Gastroesophageal sphincter (tissue), 4 donors: ENCODE data around the gene MAN2B1. TPM values are rescaled to one million over a fixed set of nuclear protein-coding genes. Genes with fewer than 3 reads are reported as not detected.

ENCODE experiments used
- ATAC-seq: fragments of 150-250 bp; one replicate; pipeline ENCODE4 v1.9.1; 2016; ENCODE audit warnings: mild to moderate bottlenecking, moderate library complexity
- H3K27ac ChIP-seq, 4 donors: fragments of 200-600 bp; sonication (generic) in 3 of 4; 1 replicate in 3 of 4; 2 replicates in 1 of 4; pipeline ENCODE4 v1.5.1; 2016 to 2019
- H3K27me3 ChIP-seq: fragments of 200-600 bp; sonication (generic); one replicate; pipeline ENCODE4 v1.5.1; 2019
- H3K36me3 ChIP-seq, 2 donors: fragments of 200-600 bp; sonication (generic); one replicate each; pipeline ENCODE4 v1.5.1; 2019; ENCODE audit warnings: control low read depth in 1 of 2
- H3K4me1 ChIP-seq, 3 donors: fragments of 200-600 bp; sonication (generic); 1 replicate in 2 of 3; 2 replicates in 1 of 3; pipeline ENCODE4 v1.5.1; 2016 to 2019; ENCODE audit warnings: control low read depth in 2 of 3
- H3K4me3 ChIP-seq, 2 donors: fragments of 200-600 bp; sonication (generic); one replicate each; pipeline ENCODE4 v1.5.1; 2019; ENCODE audit warnings: mild to moderate bottlenecking in 1 of 2, moderate library complexity in 1 of 2
- H3K9me3 ChIP-seq, 3 donors: fragments of 200-600 bp; sonication (generic); one replicate each; pipeline ENCODE4 v1.5.1; 2017 to 2019; ENCODE audit warnings: control low read depth in 2 of 3
- CTCF ChIP-seq, 4 experiments: fragments of 200-600 bp in 2 of 4; fragments of 450-650 bp in 2 of 4; sonication (generic) in 1 of 4; IDR thresholded peaks; one replicate each; pipeline ENCODE4 v1.5.1; 2017 to 2019; ENCODE audit warnings: antibody characterized with exemption in 4 of 4, mild to moderate bottlenecking in 2 of 4, moderate library complexity in 2 of 4
- EP300 ChIP-seq: sonication (generic); formaldehyde crosslinking; IDR thresholded peaks from one replicate; pipeline ENCODE4 v1.6.1; 2017; ENCODE audit warnings: antibody characterized with exemption, mild to moderate bottlenecking
- POLR2A ChIP-seq, 2 donors: fragments of 450-650 bp; IDR thresholded peaks; one replicate each; pipeline ENCODE4 v1.6.1; 2017; ENCODE audit warnings: antibody characterized with exemption in 2 of 2, mild to moderate bottlenecking in 2 of 2, moderate library complexity in 1 of 2
- POLR2AphosphoS5 ChIP-seq: sonication (generic); formaldehyde crosslinking; IDR thresholded peaks from one replicate; pipeline ENCODE4 v1.6.1; 2017; ENCODE audit warnings: antibody characterized with exemption
- WGBS, 2 donors: methylation state at CpG; one replicate each; pipeline ENCODE4 v1.1.5; 2018; ENCODE audit warnings: low coverage in 1 of 2; 5-methylcytosine and 5-hydroxymethylcytosine counted together
- total RNA-seq, 4 donors: library from RNA; depleted of rRNA; stranded (reverse); fragments of >200 nt; gene quantifications; one replicate each; pipeline ENCODE4 v1.1.0, GENCODE V29; 2016

Gene MAN2B1
- total RNA-seq, 4 donors from 2014 or later = 61.3 to 98.1 (median 70.8) TPM

DNA sequence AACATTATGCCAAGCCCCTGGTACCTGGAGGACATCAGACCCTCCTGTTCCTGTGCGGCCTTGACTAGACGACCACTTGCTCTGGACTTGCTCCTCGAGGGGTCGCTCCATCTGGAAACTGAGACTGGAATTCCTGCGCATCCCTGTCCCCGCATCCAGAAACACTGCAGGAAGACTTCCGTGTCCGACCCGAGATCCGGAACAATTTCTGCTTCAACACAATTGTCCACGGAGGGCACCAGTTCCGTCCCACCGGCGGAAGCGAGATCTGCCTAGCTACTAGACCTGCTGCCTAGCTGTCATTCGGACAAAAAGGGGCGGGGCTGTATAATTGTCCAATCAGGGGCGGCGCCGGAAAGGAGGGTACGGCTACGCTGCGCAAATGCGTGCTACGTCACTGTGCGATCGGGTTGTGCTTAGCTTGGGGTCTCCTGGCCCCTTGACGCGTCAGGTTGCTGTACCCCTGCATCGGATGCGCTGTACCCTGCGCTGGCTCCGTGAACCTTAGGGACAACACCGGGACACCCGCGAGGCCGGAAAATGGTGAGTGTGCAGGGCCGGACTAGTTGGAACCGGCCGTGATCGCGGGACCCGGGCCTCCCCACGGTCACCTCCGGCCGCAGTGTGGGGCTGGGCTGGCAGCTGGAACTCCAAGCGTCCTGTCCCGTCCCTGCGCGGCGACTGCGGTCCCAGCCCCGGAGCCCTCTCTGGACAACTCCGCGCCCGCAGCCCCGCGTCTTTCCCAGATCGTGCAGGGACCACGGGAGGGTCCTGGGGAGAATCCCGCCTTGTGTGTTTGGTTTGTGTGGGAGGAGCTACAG lies 55.8 kb downstream of the MAN2B1 start, which contains the start of the genes ZNF490 and ZNF791:
TSS of gene ZNF490 (minus strand) at position 274 of the 821 bp plus-strand sequence. CDS start at position 141, 133 bp downstream.
TSS of gene ZNF791 (plus strand) at position 381 of the 821 bp plus-strand sequence. CDS start at position 541, 160 bp downstream.
- Histone ChIP-seq H3K36me3 (peaks cover 0 to 59% of the 10 kb centered on the region in 2 donors), H3K4me1 (peaks cover 0 to 56% (median 11%) of the 10 kb centered on the region in 3 donors), H3K4me3 (peak within 1 kb of the TSS; percentile 74 to 78), H3K9me3 (no peaks in the 10 kb centered on the region), H3K27me3 (no peaks in the 10 kb centered on the region), H3K27ac (peak within 1 kb of the TSS; percentile 96 to 100 (median 98))
- ATAC-seq = peak; percentile 99
- peak; percentile 88 to 89 for TF ChIP-seq POLR2A (IDR thresholded peaks at IDR 0.05)
- peak in 1 of 4 experiments; percentile 8 for TF ChIP-seq CTCF (IDR thresholded peaks at IDR 0.05)
- TF ChIP-seq POLR2AphosphoS5 = peak; percentile 95
- no peak for TF ChIP-seq EP300
- 0% methylated on average over 4 to 6 of the region's 61 CpGs for WGBS, 2 donors

DNA sequence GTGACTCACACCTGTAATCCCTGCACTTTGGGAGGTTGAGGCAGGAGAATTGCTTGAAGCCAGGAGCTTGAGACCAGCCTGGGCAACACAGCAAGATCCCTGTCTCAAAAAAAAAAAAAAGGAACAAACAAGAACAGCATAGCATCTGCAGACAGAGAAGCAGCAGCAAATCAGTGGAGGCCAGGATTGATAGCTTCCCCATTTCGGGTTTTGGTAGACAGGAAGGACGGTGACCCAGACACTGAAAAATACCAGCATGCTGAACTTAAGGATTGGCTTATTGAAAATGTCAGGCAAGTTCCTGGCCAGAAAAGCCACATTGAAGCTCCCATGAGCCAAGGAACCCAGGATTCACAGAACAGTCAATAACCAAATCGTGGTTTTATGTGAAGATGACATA lies 58.9 kb downstream of the MAN2B1 start:
- no peak overlapping the region for H3K27ac ChIP-seq
- no peaks in the 10 kb centered on the region for H3K27me3 ChIP-seq
- TF ChIP-seq CTCF (IDR thresholded peaks at IDR 0.05) = no peak
- TF ChIP-seq POLR2A (IDR thresholded peaks at IDR 0.05) = no peak
- no peak for TF ChIP-seq POLR2AphosphoS5
- no peak for TF ChIP-seq EP300
- no peaks in the 10 kb centered on the region for H3K9me3 ChIP-seq
- WGBS, 2 donors = 74 to 79% methylated on average over 2 to 3 of the region's 3 CpGs
- H3K36me3 ChIP-seq = peaks cover 0 to 64% of the 10 kb centered on the region in 2 donors
- peaks cover 0 to 29% (median 8%) of the 10 kb centered on the region in 3 donors for H3K4me1 ChIP-seq
- no peak overlapping the region for H3K4me3 ChIP-seq
- ATAC-seq = no peak

GRCh38 chr19:12606796-12607195 lies 59.7 kb downstream of the MAN2B1 start:
- H3K9me3 ChIP-seq = no peaks in the 10 kb centered on the region
- no peak overlapping the region for H3K27ac ChIP-seq
- peaks cover 0 to 66% of the 10 kb centered on the region in 2 donors for H3K36me3 ChIP-seq
- no peak overlapping the region for H3K4me3 ChIP-seq
- H3K4me1 ChIP-seq = peaks cover 0 to 21% (median 8%) of the 10 kb centered on the region in 3 donors
- 89% methylated on average over 1 of the region's 1 CpG; no CpG with 5 or more reads in 1 of the 2 donors for WGBS, 2 donors
- no peaks in the 10 kb centered on the region for H3K27me3 ChIP-seq
- no peak for ATAC-seq
- TF ChIP-seq EP300 (no peak), CTCF (IDR thresholded peaks at IDR 0.05) (no peak), POLR2A (IDR thresholded peaks at IDR 0.05) (no peak)

GRCh38 chr19:12603714-12604113 lies 62.8 kb downstream of the MAN2B1 start:
- Histone ChIP-seq H3K9me3 (no peaks in the 10 kb centered on the region), H3K27me3 (no peaks in the 10 kb centered on the region), H3K4me1 (peaks cover 0 to 4% (median 0%) of the 10 kb centered on the region in 3 donors), H3K36me3 (peaks cover 0 to 82% of the 10 kb centered on the region in 2 donors), H3K27ac (no peak overlapping the region), H3K4me3 (no peak overlapping the region)
- TF ChIP-seq CTCF (IDR thresholded peaks at IDR 0.05) = no peak
- TF ChIP-seq POLR2A (IDR thresholded peaks at IDR 0.05) = no peak
- no peak for TF ChIP-seq POLR2AphosphoS5
- TF ChIP-seq EP300 = no peak
- 75% methylated on average over 1 of the region's 1 CpG; no CpG with 5 or more reads in 1 of the 2 donors for WGBS, 2 donors
- no peak for ATAC-seq
